Natural killer cell (primary cell): Measurements from ENCODE around the gene TTLL11. TPM values are rescaled to one million over a fixed set of nuclear protein-coding genes. Genes with fewer than 3 reads are reported as not detected.

ENCODE experiments used
- ATAC-seq, 3 donors: fragments of 150-1000 bp in 2 of 3; fragments of 200-7000 bp in 1 of 3; cut with Tn5 transposase; 1 replicate in 1 of 3; 2 replicates in 2 of 3; pipeline ENCODE4 v1.10.0; 2021; ENCODE audit warnings: mild to moderate bottlenecking in 2 of 3, moderate library complexity in 2 of 3
- DNase-seq, 2 donors: peaks; one replicate each; pipeline versions ENCODE4 v3.0.0 to v3.0.0-alpha.2; 2013 to 2021; ENCODE audit warnings: mixed read lengths in 1 of 2
- H3K27ac ChIP-seq: one replicate; pipeline ENCODE4 v1.5.1; 2013; ENCODE audit warnings: mild to moderate bottlenecking, low read length
- H3K27me3 ChIP-seq: one replicate; pipeline ENCODE4 v1.6.1; 2013; ENCODE audit warnings: low read length; ENCODE audit not compliant: control insufficient read depth, insufficient read depth
- H3K36me3 ChIP-seq: one replicate; pipeline ENCODE4 v1.6.1; 2013; ENCODE audit warnings: low read length; ENCODE audit not compliant: control insufficient read depth, insufficient read depth
- H3K4me1 ChIP-seq: one replicate; pipeline ENCODE4 v1.6.1; 2013; ENCODE audit warnings: low read length; ENCODE audit not compliant: control insufficient read depth, insufficient read depth
- H3K4me3 ChIP-seq: one replicate; pipeline ENCODE4 v1.5.1; 2013; ENCODE audit warnings: low read length
- H3K9me3 ChIP-seq: one replicate; pipeline ENCODE4 v1.6.1; 2013; ENCODE audit warnings: low read length; ENCODE audit not compliant: control insufficient read depth, insufficient read depth
- H3K27ac Mint-ChIP-seq, 2 donors: one replicate each; pipeline ENCODE4 v1.8.0; 2022; ENCODE audit warnings: mild to moderate bottlenecking in 2 of 2, mixed read lengths in 2 of 2, moderate library complexity in 1 of 2
- H3K27me3 Mint-ChIP-seq, 2 donors: one replicate each; pipeline ENCODE4 v1.8.0; 2022; ENCODE audit warnings: low read depth in 2 of 2, mixed read lengths in 2 of 2
- H3K36me3 Mint-ChIP-seq: one replicate; pipeline ENCODE4 v1.8.0; 2022; ENCODE audit warnings: mixed read lengths
- H3K4me1 Mint-ChIP-seq, 2 donors: one replicate each; pipeline ENCODE4 v1.8.0; 2022; ENCODE audit warnings: mixed read lengths in 2 of 2
- H3K4me3 Mint-ChIP-seq: one replicate; pipeline ENCODE4 v1.8.0; 2022; ENCODE audit warnings: mild to moderate bottlenecking, moderate library complexity, mixed read lengths
- H3K9me3 Mint-ChIP-seq, 2 donors: one replicate each; pipeline ENCODE4 v1.8.0; 2022; ENCODE audit warnings: mixed read lengths in 2 of 2
- WGBS: methylation state at CpG from one replicate; pipeline ENCODE4 v1.1.7; 2013; ENCODE audit warnings: missing lambda C conversion rate; ENCODE audit not compliant: insufficient coverage; 5-methylcytosine and 5-hydroxymethylcytosine counted together
- intact Hi-C: fragments of 100-400 bp; cut with micrococcal nuclease; formaldehyde crosslinking; loops from one replicate; pipeline ENCODE4 v1.14.2; 2022
- total RNA-seq, 4 donors: library from RNA; stranded (reverse); fragments of 120-200 nt in 1 of 4; gene quantifications; one replicate each; pipeline versions ENCODE4 v1.2.3 to v1.2.4, GENCODE V29; 2013 to 2022
- TF ChIP-seq, protein P1 (sequence below): fragments of 200-600 bp; IDR thresholded peaks from one replicate; pipeline ENCODE4 v1.8.0; 2022; ENCODE audit warnings: antibody characterized with exemption

TTLL11 gene
- total RNA-seq, 3 donors from 2014 or later (not counting 1 experiment from before 2014, with no cell fraction given): 3.4 to 4.6 (median 3.6) TPM

DNA sequence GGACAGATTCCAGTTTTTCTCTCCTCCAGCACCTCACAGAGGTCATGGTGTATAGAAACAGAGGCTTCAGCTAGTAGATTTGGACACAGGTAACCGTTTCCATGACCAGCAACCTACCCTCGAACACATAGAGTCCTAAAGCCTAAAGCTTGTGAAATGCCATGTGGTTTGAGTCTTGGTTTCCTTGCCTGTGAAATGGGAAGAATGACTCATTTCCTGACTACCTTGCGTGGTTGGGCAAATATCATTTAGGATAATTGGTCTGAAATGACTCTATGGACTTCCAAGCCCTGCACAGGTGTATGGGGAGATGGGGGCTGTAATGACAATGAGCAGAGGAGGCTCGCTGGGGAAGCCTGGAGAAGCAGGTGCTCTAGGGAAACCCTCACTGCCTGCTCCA is 134.6 kb downstream of the TTLL11 start:
- TF ChIP-seq, protein P1, sequence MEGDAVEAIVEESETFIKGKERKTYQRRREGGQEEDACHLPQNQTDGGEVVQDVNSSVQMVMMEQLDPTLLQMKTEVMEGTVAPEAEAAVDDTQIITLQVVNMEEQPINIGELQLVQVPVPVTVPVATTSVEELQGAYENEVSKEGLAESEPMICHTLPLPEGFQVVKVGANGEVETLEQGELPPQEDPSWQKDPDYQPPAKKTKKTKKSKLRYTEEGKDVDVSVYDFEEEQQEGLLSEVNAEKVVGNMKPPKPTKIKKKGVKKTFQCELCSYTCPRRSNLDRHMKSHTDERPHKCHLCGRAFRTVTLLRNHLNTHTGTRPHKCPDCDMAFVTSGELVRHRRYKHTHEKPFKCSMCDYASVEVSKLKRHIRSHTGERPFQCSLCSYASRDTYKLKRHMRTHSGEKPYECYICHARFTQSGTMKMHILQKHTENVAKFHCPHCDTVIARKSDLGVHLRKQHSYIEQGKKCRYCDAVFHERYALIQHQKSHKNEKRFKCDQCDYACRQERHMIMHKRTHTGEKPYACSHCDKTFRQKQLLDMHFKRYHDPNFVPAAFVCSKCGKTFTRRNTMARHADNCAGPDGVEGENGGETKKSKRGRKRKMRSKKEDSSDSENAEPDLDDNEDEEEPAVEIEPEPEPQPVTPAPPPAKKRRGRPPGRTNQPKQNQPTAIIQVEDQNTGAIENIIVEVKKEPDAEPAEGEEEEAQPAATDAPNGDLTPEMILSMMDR: no peak
- H3K4me1 Mint-ChIP-seq: no peaks in the 10 kb centered on the region
- no peak for DNase-seq
- no peaks in the 10 kb centered on the region for H3K36me3 ChIP-seq
- H3K36me3 Mint-ChIP-seq: no peaks in the 10 kb centered on the region
- intact Hi-C loops: no loop called here
- no peaks in the 10 kb centered on the region for H3K27me3 Mint-ChIP-seq
- H3K4me3 ChIP-seq: no peak overlapping the region
- no peak overlapping the region for H3K4me3 Mint-ChIP-seq
- 63% methylated on average over 3 of the region's 4 CpGs for WGBS
- no peak for ATAC-seq
- H3K4me1 ChIP-seq: no peaks in the 10 kb centered on the region
- H3K9me3 Mint-ChIP-seq: no peaks in the 10 kb centered on the region
- H3K27ac ChIP-seq: no peak overlapping the region
- H3K27ac Mint-ChIP-seq: no peak overlapping the region
- no peaks in the 10 kb centered on the region for H3K9me3 ChIP-seq
- H3K27me3 ChIP-seq: no peaks in the 10 kb centered on the region

DNA sequence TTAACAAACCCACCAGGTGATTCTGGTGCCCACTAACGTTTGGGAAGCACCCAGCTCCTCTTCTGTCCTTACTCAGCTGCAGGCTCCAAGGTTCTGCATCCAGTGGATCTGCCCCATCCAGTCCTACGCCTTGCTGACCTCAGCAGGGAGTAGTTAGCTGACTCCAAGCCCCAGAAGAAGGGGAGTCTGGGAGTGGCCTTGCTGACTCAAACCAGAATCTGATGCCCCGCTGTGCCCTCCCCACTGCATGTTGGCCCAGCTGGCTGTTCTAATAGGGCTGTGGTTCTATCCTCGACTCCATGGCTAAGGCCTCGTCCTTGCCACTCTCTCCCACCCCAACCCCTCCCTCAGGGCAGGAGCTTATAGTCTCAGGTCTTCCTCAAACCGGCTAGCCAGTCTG is 136.3 kb downstream of the TTLL11 start:
- H3K4me3 ChIP-seq: no peak overlapping the region
- no peaks in the 10 kb centered on the region for H3K27me3 Mint-ChIP-seq
- no peak overlapping the region for H3K4me3 Mint-ChIP-seq
- no peak for ATAC-seq
- no peaks in the 10 kb centered on the region for H3K9me3 Mint-ChIP-seq
- no peaks in the 10 kb centered on the region for H3K27me3 ChIP-seq
- H3K9me3 ChIP-seq: no peaks in the 10 kb centered on the region
- WGBS: 86% methylated on average over 6 of the region's 6 CpGs
- intact Hi-C loops: no loop called here
- no peaks in the 10 kb centered on the region for H3K36me3 Mint-ChIP-seq
- DNase-seq: no peak
- H3K27ac ChIP-seq: no peak overlapping the region
- H3K36me3 ChIP-seq: no peaks in the 10 kb centered on the region
- no peaks in the 10 kb centered on the region for H3K4me1 ChIP-seq
- H3K27ac Mint-ChIP-seq: no peak overlapping the region
- no peaks in the 10 kb centered on the region for H3K4me1 Mint-ChIP-seq
- TF ChIP-seq, protein P1: no peak

DNA sequence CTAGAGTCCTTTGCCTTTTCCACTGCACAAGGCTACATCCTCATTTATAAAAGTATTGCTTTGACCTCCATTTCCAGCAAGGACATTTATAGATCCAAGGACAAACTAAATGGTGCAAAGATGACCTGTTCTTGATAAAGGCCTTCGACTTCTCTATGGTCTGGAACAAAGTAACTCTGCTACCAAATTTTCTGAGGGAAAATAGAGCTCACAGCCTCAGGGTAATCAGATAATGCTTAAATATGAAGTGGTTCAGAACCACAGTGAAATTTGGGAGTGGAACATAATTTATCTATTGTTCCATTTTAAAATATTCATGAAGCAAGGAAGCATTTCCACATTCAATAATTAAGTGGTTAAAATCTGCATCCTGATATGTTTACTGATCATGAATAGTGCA is 137.5 kb downstream of the TTLL11 start:
- Histone ChIP-seq H3K9me3 (no peaks in the 10 kb centered on the region), H3K4me1 (no peaks in the 10 kb centered on the region), H3K36me3 (no peaks in the 10 kb centered on the region), H3K4me3 (no peak overlapping the region), H3K27ac (no peak overlapping the region), H3K27me3 (no peaks in the 10 kb centered on the region)
- H3K27me3 Mint-ChIP-seq: no peaks in the 10 kb centered on the region
- 92% methylated on average over 1 of the region's 1 CpG for WGBS
- intact Hi-C loops: no loop called here
- H3K4me3 Mint-ChIP-seq: no peak overlapping the region
- TF ChIP-seq, protein P1: no peak
- no peaks in the 10 kb centered on the region for H3K4me1 Mint-ChIP-seq
- DNase-seq (no peak), ATAC-seq (no peak)
- H3K27ac Mint-ChIP-seq: no peak overlapping the region
- H3K9me3 Mint-ChIP-seq: no peaks in the 10 kb centered on the region
- H3K36me3 Mint-ChIP-seq: no peaks in the 10 kb centered on the region

DNA sequence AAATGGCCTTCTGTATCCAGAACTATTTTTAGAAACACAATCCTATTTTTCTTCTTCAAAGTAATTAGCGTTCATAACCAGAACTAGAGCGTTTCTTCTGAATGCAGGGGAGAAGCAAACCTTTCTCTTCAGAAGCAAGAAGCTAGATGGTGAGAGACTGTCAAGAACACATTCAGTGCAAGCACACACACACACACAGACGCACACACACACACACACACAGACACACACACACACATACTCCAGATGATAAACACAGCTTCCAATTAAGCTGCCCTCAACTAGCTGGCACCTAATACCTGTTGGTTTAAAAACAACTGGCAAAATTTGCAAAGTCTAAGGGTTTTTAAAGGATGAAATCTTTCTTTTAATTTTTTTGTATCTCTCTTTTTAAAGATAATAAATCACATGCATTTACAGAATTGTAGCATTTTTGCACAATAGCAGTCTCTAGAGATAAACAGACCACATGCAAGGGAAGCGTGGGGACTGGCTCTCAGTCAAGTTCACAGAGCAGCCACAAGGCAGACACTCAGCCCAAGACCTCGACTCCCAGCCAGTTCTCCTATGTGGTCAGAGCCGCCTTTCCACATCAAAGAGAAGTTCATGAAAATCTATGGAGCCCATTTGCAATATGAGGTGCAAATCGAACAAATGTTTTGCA is 138.5 kb downstream of the TTLL11 start:
- intact Hi-C loops: no loop called here
- Histone ChIP-seq H3K9me3 (no peaks in the 10 kb centered on the region), H3K27ac (no peak overlapping the region), H3K27me3 (no peaks in the 10 kb centered on the region), H3K36me3 (no peaks in the 10 kb centered on the region), H3K4me1 (no peaks in the 10 kb centered on the region), H3K4me3 (no peak overlapping the region)
- Mint-ChIP-seq H3K9me3 (no peaks in the 10 kb centered on the region), H3K4me3 (no peak overlapping the region), H3K27me3 (no peaks in the 10 kb centered on the region), H3K36me3 (no peaks in the 10 kb centered on the region), H3K27ac (no peak overlapping the region), H3K4me1 (no peaks in the 10 kb centered on the region)
- no peak for ATAC-seq
- 45% methylated on average over 7 of the region's 7 CpGs for WGBS
- TF ChIP-seq, protein P1: no peak
- DNase-seq: no peak
